Heart left ventricle (tissue), 16 donors: ENCODE measurements around the gene MCU. TPM values are rescaled to one million over a fixed set of nuclear protein-coding genes. Genes with fewer than 3 reads are reported as not detected.

Experiments
- ATAC-seq, 4 donors: fragments of 200-7000 bp; cut with Tn5 transposase; one replicate each; pipeline ENCODE4 v1.9.1; 2020 to 2022; ENCODE audit warnings: moderate library complexity in 4 of 4, mild to moderate bottlenecking in 3 of 4, moderate number of reproducible peaks in 1 of 4
- DNase-seq, 5 donors: peaks; one replicate each; pipeline ENCODE4 v3.0.0-alpha.2; 2020
- H3K27ac ChIP-seq, 12 donors: fragments of 200-600 bp; sonication (generic) in 4 of 12; one replicate each; pipeline versions ENCODE4 v1.5.0 to v1.8.0; 2016 to 2022; ENCODE audit warnings: mild to moderate bottlenecking in 2 of 12
- H3K27me3 ChIP-seq, 9 donors: fragments of 200-600 bp; sonication (generic) in 2 of 9; one replicate each; pipeline versions ENCODE4 v1.5.1 to v1.8.0; 2016 to 2022; ENCODE audit warnings: mild to moderate bottlenecking in 3 of 9
- H3K36me3 ChIP-seq, 9 donors: fragments of 200-600 bp; sonication (generic) in 2 of 9; one replicate each; pipeline versions ENCODE4 v1.5.0 to v1.8.0; 2018 to 2022; ENCODE audit warnings: mild to moderate bottlenecking in 2 of 9
- H3K4me1 ChIP-seq, 12 donors: fragments of 200-600 bp; sonication (generic) in 4 of 12; one replicate each; pipeline versions ENCODE4 v1.5.0 to v1.8.0; 2016 to 2022; ENCODE audit warnings: mild to moderate bottlenecking in 3 of 12
- H3K4me3 ChIP-seq, 12 donors: fragments of 200-600 bp; sonication (generic) in 4 of 12; one replicate each; pipeline versions ENCODE4 v1.5.0 to v1.8.0; 2017 to 2022; ENCODE audit warnings: mild to moderate bottlenecking in 9 of 12, moderate library complexity in 4 of 12
- H3K9me3 ChIP-seq, 12 donors: fragments of 200-600 bp; sonication (generic) in 4 of 12; one replicate each; pipeline versions ENCODE4 v1.5.0 to v1.8.0; 2016 to 2022; ENCODE audit warnings: mild to moderate bottlenecking in 1 of 12
- CTCF ChIP-seq, 12 donors: fragments of 200-600 bp; sonication (generic) in 4 of 12; IDR thresholded peaks; one replicate each; pipeline versions ENCODE4 v1.5.0 to v1.8.0; 2018 to 2022; ENCODE audit warnings: antibody characterized with exemption in 12 of 12, mild to moderate bottlenecking in 5 of 12
- POLR2A ChIP-seq, 2 donors: fragments of 450-650 bp; IDR thresholded peaks; one replicate each; pipeline ENCODE4 v1.6.1; 2017; ENCODE audit warnings: antibody characterized with exemption in 2 of 2, mild to moderate bottlenecking in 2 of 2, moderate library complexity in 2 of 2
- WGBS, 4 donors: extraction: QIAGEN DNeasy Blood & Tissue Kit in 2 of 4; methylation state at CpG; one replicate each; pipeline versions ENCODE4 v1.1.5 to v1.1.7; 2013 to 2018; 5-methylcytosine and 5-hydroxymethylcytosine counted together
- intact Hi-C, 10 donors: fragments of 100-400 bp; cut with DNase I; formaldehyde crosslinking; loops; one replicate each; pipeline versions ENCODE4 v1.11.1 to v1.14.2; 2022
- polyA plus RNA-seq, 2 donors: library from polyadenylated mRNA; stranded (reverse); fragments of 200-250 nt; gene quantifications; one replicate each; pipeline ENCODE4 v1.2.3, GENCODE V29; 2013
- total RNA-seq, 9 donors: library from RNA; depleted of rRNA in 2 of 9; stranded (reverse); fragments of >200 nt in 2 of 9; fragmentation: NEBNext Ultra II Directional in 3 of 9; extraction: Animal tissue kit (Norgen Biotek cat#: 25700) in 3 of 9; gene quantifications; one replicate each; pipeline versions ENCODE4 v1.1.0 to v1.2.4, GENCODE V29; 2016 to 2023
- donor health status: ischemic (EF 13 %, LVEDD 7.1; RV severe dilation, severe dysfunction).
- donor health status: healthy with polysubstance abuse.
- donor health status: DM: no; HTN: yes; CAD: no.
- donor health status: DM: no; HTN: no; CAD: no.
- donor health status: ischemic (EF 25% LVEDD 6.9; RV normal size, moderate dysfunction).
- donor health status: ischemic (EF 25% LVEDD 5.7; RV mildly dilated, moderate dysfunction).
- donor health status: healthy.
- donor health status: DM: yes; HTN: yes; CAD: no.
- donor health status: ischemic (EF 35%, LVEDD 5.7; RV mildly dilated, moderate dysfunction).
- donor health status: nonischemic (EF 11% LVEDD 7.7; RV severe dilation, severe dysfunction).
- donor health status: DM: yes; HTN: yes; CAD: no.
- donor health status: PGD.
- donor health status: ischemic (EF 29% LVEDD 5.4; RV normal size, mild dysfunction).
- donor health status: nonischemic (EF 23%, LVEDD 6.1; RV moderate dilation, normal function).

The MCU gene
- total and polyA plus RNA-seq, 11 donors: 11.4 to 16.9 (median 13.6) TPM

- no peaks in the 10 kb centered on the region for H3K9me3 ChIP-seq
- peaks cover 0 to 9% (median 5%) of the 10 kb centered on the region in 9 donors for H3K36me3 ChIP-seq
- DNase-seq (peak in 3 of 5 donors; percentile 27 to 50 (median 43)), ATAC-seq (peak in 3 of 4 donors; percentile 63 to 85 (median 83))
- peak; percentile 45 to 80 (median 70) for TF ChIP-seq CTCF (IDR thresholded peaks at IDR 0.05)
- TF ChIP-seq POLR2A (IDR thresholded peaks at IDR 0.05): no peak
- intact Hi-C loops: loop anchor here (1.0 to 10.0 kb wide), 11 partner anchors 140 to 472 kb away; partner anchors contain the start of genes MCU (in 5 of the 10) and MICU1 (in 3 of the 10)
- peaks cover 0 to 40% (median 11%) of the 10 kb centered on the region in 12 donors for H3K4me1 ChIP-seq
- H3K27me3 ChIP-seq: no peaks in the 10 kb centered on the region
- H3K27ac ChIP-seq: no peak overlapping the region
- WGBS, 4 donors: 70 to 76% (median 73%) methylated on average over 5 of the region's 5 CpGs
- no peak overlapping the region for H3K4me3 ChIP-seq
These were observed 142.4 kb downstream of the MCU start for GRCh38 chr10:72834183-72834825.

GRCh38 chr10:72840319-72840718, 148.4 kb downstream of the MCU start:
- intact Hi-C loops: loop anchor here in 1 of 10 donors (10.0 kb wide), 1 partner anchor 456 kb away; no protein-coding TSS in a partner anchor
- no peak for ATAC-seq

GRCh38 chr10:72841487-72841886, 149.5 kb downstream of the MCU start:
- H3K4me1 ChIP-seq: no peaks in the 10 kb centered on the region
- H3K4me3 ChIP-seq: no peak overlapping the region
- TF ChIP-seq CTCF (IDR thresholded peaks at IDR 0.05) (no peak), POLR2A (IDR thresholded peaks at IDR 0.05) (no peak)
- no peaks in the 10 kb centered on the region for H3K9me3 ChIP-seq
- intact Hi-C loops: loop anchor here in 1 of 10 donors (10.0 kb wide), 1 partner anchor 457 kb away; no protein-coding TSS in a partner anchor
- DNase-seq (no peak), ATAC-seq (no peak)
- H3K27me3 ChIP-seq: no peaks in the 10 kb centered on the region
- H3K27ac ChIP-seq: no peak overlapping the region
- WGBS, 4 donors: 72 to 87% (median 78%) methylated on average over 5 of the region's 5 CpGs
- H3K36me3 ChIP-seq: no peaks in the 10 kb centered on the region

More at GRCh38 chr10:72840319-72840718, 148.4 kb downstream of the MCU start:
- Histone ChIP-seq H3K4me3 (no peak overlapping the region), H3K4me1 (no peaks in the 10 kb centered on the region), H3K36me3 (peaks cover 0 to 3% (median 0%) of the 10 kb centered on the region in 9 donors), H3K27me3 (no peaks in the 10 kb centered on the region), H3K27ac (no peak overlapping the region), H3K9me3 (no peaks in the 10 kb centered on the region)
- TF ChIP-seq CTCF (IDR thresholded peaks at IDR 0.05): no peak
- TF ChIP-seq POLR2A (IDR thresholded peaks at IDR 0.05): no peak
- DNase-seq: no peak

- 94 to 97% (median 97%) methylated on average over 2 of the region's 2 CpGs for WGBS, 4 donors
- no peak for TF ChIP-seq CTCF (IDR thresholded peaks at IDR 0.05)
- no peak for TF ChIP-seq POLR2A (IDR thresholded peaks at IDR 0.05)
- DNase-seq: no peak
- H3K27ac ChIP-seq: no peak overlapping the region
- intact Hi-C loops: loop anchor here in 1 of 10 donors (10.0 kb wide), 1 partner anchor 457 kb away; no protein-coding TSS in a partner anchor
- no peaks in the 10 kb centered on the region for H3K27me3 ChIP-seq
- no peaks in the 10 kb centered on the region for H3K4me1 ChIP-seq
- no peak for ATAC-seq
- H3K9me3 ChIP-seq: no peaks in the 10 kb centered on the region
- H3K4me3 ChIP-seq: no peak overlapping the region
- no peaks in the 10 kb centered on the region for H3K36me3 ChIP-seq
These were observed 150.2 kb downstream of the MCU start for GRCh38 chr10:72842164-72842563.
